Adrenal gland (tissue), 5 donors: Measurements from ENCODE around the gene CYB5D1.

Experiments
- CTCF ChIP-seq, 6 experiments: fragments of 450-650 bp in 4 of 6; fragments of 200-600 bp in 2 of 6; sonication (generic) in 1 of 6; IDR thresholded peaks; 1 replicate in 5 of 6; 2 replicates in 1 of 6; pipeline versions ENCODE4 v1.5.1 to v1.8.0; 2016 to 2021; ENCODE audit warnings: antibody characterized with exemption in 6 of 6, mild to moderate bottlenecking in 2 of 6, moderate library complexity in 1 of 6
- POLR2A ChIP-seq, 2 donors: fragments of 450-650 bp; IDR thresholded peaks; one replicate each; pipeline ENCODE4 v1.6.1; 2017; ENCODE audit warnings: antibody characterized with exemption in 2 of 2, mild to moderate bottlenecking in 2 of 2, moderate library complexity in 1 of 2
- donor health status: DM: no; HTN: no; CAD: no.

GRCh38 chr17:7903154-7904103, 45.6 kb downstream of the CYB5D1 start:
- TF ChIP-seq POLR2A (IDR thresholded peaks at IDR 0.05) (no peak), CTCF (IDR thresholded peaks at IDR 0.05) (no peak)
